HepG2 (cell line): ENCODE data around the gene ATP6V0A1. TPM values are rescaled to one million over a fixed set of nuclear protein-coding genes. Genes with fewer than 3 reads are reported as not detected.

Source experiments
- CBX5 ChIP-seq: sonication (generic); formaldehyde crosslinking; IDR thresholded peaks from 2 replicates; pipeline ENCODE4 v1.4.0; 2020; ENCODE audit warnings: missing genetic modification reagents, borderline replicate concordance
- CCDC6 ChIP-seq: sonication (generic); formaldehyde crosslinking; IDR thresholded peaks from 2 replicates; pipeline ENCODE4 v1.8.1; 2022; ENCODE audit warnings: mild to moderate bottlenecking, missing genetic modification reagents, moderate library complexity
- CTCF ChIP-seq: sonication (generic); formaldehyde crosslinking; IDR thresholded peaks from 2 replicates; pipeline ENCODE4 v1.5.0; 2020; ENCODE audit warnings: mild to moderate bottlenecking, missing genetic modification reagents, moderate library complexity
- ETV5 ChIP-seq: IDR thresholded peaks from 2 replicates; pipeline ENCODE4 v1.6.1; 2018; ENCODE audit warnings: missing biosample characterization, missing genetic modification reagents, inconsistent platforms, borderline replicate concordance
- FOSL2 ChIP-seq: sonication (generic); formaldehyde crosslinking; IDR thresholded peaks from 2 replicates; pipeline ENCODE4 v1.4.0; 2020; ENCODE audit warnings: missing genetic modification reagents
- GATAD1 ChIP-seq: IDR thresholded peaks from 2 replicates; pipeline ENCODE4 v1.6.1; 2016; ENCODE audit warnings: missing genetic modification reagents, missing compliant biosample characterization
- KAT8 ChIP-seq: IDR thresholded peaks from 2 replicates; pipeline ENCODE4 v1.6.1; 2016; ENCODE audit warnings: missing genetic modification reagents, missing compliant biosample characterization
- MED13 ChIP-seq: sonication (generic); formaldehyde crosslinking; IDR thresholded peaks from 2 replicates; pipeline ENCODE4 v1.5.0; 2020; ENCODE audit warnings: missing genetic modification reagents
- MYC ChIP-seq: sonication (generic); formaldehyde crosslinking; IDR thresholded peaks from 2 replicates; pipeline ENCODE4 v1.9.0; 2021; ENCODE audit warnings: missing genetic modification reagents, borderline replicate concordance
- NFKB2 ChIP-seq: sonication (generic); formaldehyde crosslinking; IDR thresholded peaks from 2 replicates; pipeline ENCODE4 v1.4.0; 2020; ENCODE audit warnings: missing genetic modification reagents, borderline replicate concordance
- NR2F1 ChIP-seq, 2 experiments: fragments of 450-650 bp in 1 of 2; formaldehyde crosslinking in 1 of 2; IDR thresholded peaks; 2 replicates each; pipeline versions ENCODE4 v1.5.0 to v1.6.1; 2016 to 2020; ENCODE audit warnings: mild to moderate bottlenecking in 1 of 2, missing compliant biosample characterization in 1 of 2, missing genetic modification reagents in 1 of 2, moderate library complexity in 1 of 2
- PAXIP1 ChIP-seq: sonication (generic); formaldehyde crosslinking; conservative IDR thresholded peaks from 2 replicates; pipeline ENCODE4 v1.4.0; 2020; ENCODE audit warnings: mild to moderate bottlenecking, missing genetic modification reagents, moderate library complexity
- POLR2AphosphoS2 ChIP-seq: IDR thresholded peaks from 2 replicates; pipeline ENCODE4 v1.6.1; 2011; ENCODE audit warnings: low read depth, low read length, improper control_type of control experiment
- RBAK ChIP-seq: sonication (generic); formaldehyde crosslinking; IDR thresholded peaks from 2 replicates; pipeline ENCODE4 v1.5.1; 2020; ENCODE audit warnings: mild to moderate bottlenecking, missing genetic modification reagents
- SKI ChIP-seq: fragments of 450-650 bp; IDR thresholded peaks from one replicate; pipeline ENCODE4 v1.6.1; 2018; ENCODE audit warnings: mild to moderate bottlenecking; ENCODE audit not compliant: partially characterized antibody
- SMAD3 ChIP-seq: sonication (generic); formaldehyde crosslinking; IDR thresholded peaks from 2 replicates; pipeline ENCODE4 v1.4.0; 2020; ENCODE audit warnings: missing genetic modification reagents
- SOX13 ChIP-seq, 3 experiments: fragments of 450-650 bp in 1 of 3; sonication (generic) in 1 of 3; formaldehyde crosslinking in 1 of 3; IDR thresholded peaks in 2 of 3; conservative IDR thresholded peaks in 1 of 3; 2 replicates each; pipeline versions ENCODE4 v1.5.0 to v1.6.1; 2016 to 2020; ENCODE audit warnings: antibody characterized with exemption in 1 of 3, mild to moderate bottlenecking in 1 of 3, missing compliant biosample characterization in 1 of 3, missing genetic modification reagents in 1 of 3, moderate library complexity in 1 of 3
- SOX5 ChIP-seq: IDR thresholded peaks from 2 replicates; pipeline ENCODE4 v1.6.1; 2016; ENCODE audit warnings: borderline replicate concordance
- SP4 ChIP-seq: sonication (generic); formaldehyde crosslinking; IDR thresholded peaks from 2 replicates; pipeline ENCODE4 v1.8.1; 2023; ENCODE audit warnings: mild to moderate bottlenecking, missing genetic modification reagents
- TARDBP ChIP-seq: sonication (generic); formaldehyde crosslinking; IDR thresholded peaks from 2 replicates; pipeline ENCODE4 v1.8.0; 2022; ENCODE audit warnings: mild to moderate bottlenecking, missing genetic modification reagents
- TGIF2 ChIP-seq: IDR thresholded peaks from 2 replicates; pipeline ENCODE4 v1.6.1; 2016; ENCODE audit warnings: control low read depth, missing compliant biosample characterization
- YY1 ChIP-seq: IDR thresholded peaks from 2 replicates; pipeline ENCODE4 v1.6.1; 2011; ENCODE audit warnings: low read length, low read depth, moderate library complexity, mild to moderate bottlenecking; ENCODE audit not compliant: insufficient read depth, insufficient replicate concordance
- ZFP90 ChIP-seq: sonication (generic); formaldehyde crosslinking; IDR thresholded peaks from 2 replicates; pipeline ENCODE4 v1.8.0; 2022; ENCODE audit warnings: missing genetic modification reagents, mild to moderate bottlenecking, inconsistent platforms, borderline replicate concordance
- ZMYM2 ChIP-seq: sonication (generic); formaldehyde crosslinking; IDR thresholded peaks from 2 replicates; pipeline ENCODE4 v1.8.0; 2022; ENCODE audit warnings: mild to moderate bottlenecking, missing genetic modification reagents
- ZNF598 ChIP-seq: sonication (generic); formaldehyde crosslinking; IDR thresholded peaks from 2 replicates; pipeline ENCODE4 v1.5.1; 2020; ENCODE audit warnings: mild to moderate bottlenecking, missing genetic modification reagents, borderline replicate concordance
- ZNF713 ChIP-seq: sonication (generic); formaldehyde crosslinking; IDR thresholded peaks from 2 replicates; pipeline ENCODE4 v1.4.0; 2020; ENCODE audit warnings: mild to moderate bottlenecking, missing genetic modification reagents
- ZNF816 ChIP-seq: sonication (generic); formaldehyde crosslinking; IDR thresholded peaks from 2 replicates; pipeline ENCODE4 v1.8.0; 2022; ENCODE audit warnings: missing genetic modification reagents, mild to moderate bottlenecking, borderline replicate concordance
- polyA plus RNA-seq, 8 experiments: library from polyadenylated mRNA; depleted of rRNA in 3 of 8; stranded (reverse) in 7 of 8; unstranded in 1 of 8; fragments of >200 nt; fragmentation: Illumina TruSeq in 4 of 8; extraction: Trizol in 4 of 8; gene quantifications; 2 replicates each; pipeline versions ENCODE4 v1.2.1 to v1.2.3, GENCODE V29; 2011 to 2016; ENCODE audit warnings: low read depth in 4 of 8, missing spikeins in 1 of 8, mixed read lengths in 1 of 8; ENCODE audit not compliant: insufficient read depth in 1 of 8
- total RNA-seq, 5 experiments: library from RNA; depleted of rRNA; stranded (reverse); fragments of >200 nt; fragmentation: Illumina TruSeq; extraction: Trizol; gene quantifications; 2 replicates each; pipeline ENCODE4 v1.2.3, GENCODE V29; 2016; ENCODE audit warnings: low read depth in 1 of 5

ATP6V0A1 gene
- total and polyA plus RNA-seq, 2 of the 13 experiments (the other 11 are each of a cell fraction or from before 2014, with no cell fraction given): 27.9 to 54.1 TPM

- TF ChIP-seq ETV5 (CRISPR knock-in tag) (peak; percentile 13; the same call in 1 of the 2 replicates), TARDBP (CRISPR knock-in tag) (peak; percentile 43; the same call in 1 of the 2 replicates), PAXIP1 (CRISPR knock-in tag) (peak; percentile 85), GATAD1 (CRISPR knock-in tag) (peak; percentile 54; the same call in 1 of the 2 replicates), ZNF713 (CRISPR knock-in tag) (no peak), SMAD3 (CRISPR knock-in tag) (0 out of 2 replicates have a peak, but pooled peaks have one; percentile 44), NFKB2 (no peak), SOX5 (CRISPR knock-in tag) (peak; percentile 82), ZMYM2 (no peak), CTCF (CRISPR knock-in tag) (no peak), CCDC6 (CRISPR knock-in tag) (no peak), SOX13 (IDR thresholded peaks at IDR 0.05) (no peak), SOX13 (CRISPR knock-in tag; conservative IDR thresholded peaks at IDR 0.05 in 1 of 2, IDR thresholded peaks at IDR 0.05 in 1 of 2) (peak in 1 of 2 experiments; percentile 82; a peak in 2 of 4 replicates), MED13 (CRISPR knock-in tag) (no peak), NR2F1 (CRISPR knock-in tag; IDR thresholded peaks at IDR 0.05) (peak; percentile 31 to 53; a peak in 2 of 4 replicates), MYC (CRISPR knock-in tag) (no peak), ZFP90 (CRISPR knock-in tag) (no peak), ZNF598 (CRISPR knock-in tag) (no peak), POLR2AphosphoS2 (no peak), ZNF816 (CRISPR knock-in tag) (no peak), RBAK (CRISPR knock-in tag) (no peak), FOSL2 (CRISPR knock-in tag) (no peak), YY1 (no peak), SKI (no peak), SP4 (CRISPR knock-in tag) (no peak), KAT8 (0 out of 2 replicates have a peak, but pooled peaks have one; percentile 33), TGIF2 (CRISPR knock-in tag) (no peak), CBX5 (CRISPR knock-in tag) (0 out of 2 replicates have a peak, but pooled peaks have one; percentile 18)
Observed at GRCh38 chr17:42463976-42464400, 5.3 kb downstream of the ATP6V0A1 start (continued).
